Activated gamma-delta T cell treated with Interleukin-2 at 50 U/mL for 16 hours (primary cell): ENCODE results near the gene MAD2L2.

Source experiments
- DNase-seq: peaks from one replicate; pipeline ENCODE4 v3.0.0-alpha.2; 2020

MAD2L2 gene

DNA sequence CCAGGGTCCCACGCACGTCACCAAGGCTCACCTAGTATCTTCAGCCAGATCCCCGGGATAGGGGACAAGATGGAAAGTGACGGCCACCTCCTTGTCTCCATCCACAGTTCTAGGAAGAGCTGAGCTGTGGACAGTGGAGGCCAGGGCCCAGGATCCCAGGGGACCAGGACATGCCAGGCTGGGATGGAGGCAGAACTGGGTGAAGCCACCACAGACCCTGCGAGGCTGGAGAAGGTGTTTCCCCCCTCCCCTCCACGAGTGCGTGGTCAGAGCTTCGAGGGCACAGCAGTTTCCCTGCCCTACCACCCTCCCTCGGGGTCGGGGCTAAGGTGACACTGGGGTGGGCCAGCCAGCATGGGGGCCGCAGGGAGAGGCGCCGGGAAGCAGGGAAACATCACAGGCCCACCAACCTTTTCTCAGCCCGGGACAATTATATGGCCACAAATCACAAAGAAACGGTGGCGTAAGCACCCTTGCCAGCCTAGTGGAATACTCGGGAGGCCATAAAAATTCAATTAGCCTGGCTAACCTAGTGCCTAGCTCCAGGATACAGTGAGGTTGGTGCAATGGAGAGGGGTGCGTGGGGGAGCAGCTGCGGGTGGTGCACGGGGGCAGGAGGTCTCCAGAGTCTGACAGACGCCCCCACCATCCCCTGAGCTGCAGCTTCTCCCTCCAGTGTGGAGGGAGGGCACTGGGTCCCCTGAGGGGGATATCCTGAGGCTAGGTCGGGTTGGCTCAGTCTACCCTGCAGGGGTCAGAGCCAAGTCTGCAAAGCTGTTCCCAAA lies 23.9 kb upstream of the MAD2L2 start:
- DNase-seq: no peak

DNA sequence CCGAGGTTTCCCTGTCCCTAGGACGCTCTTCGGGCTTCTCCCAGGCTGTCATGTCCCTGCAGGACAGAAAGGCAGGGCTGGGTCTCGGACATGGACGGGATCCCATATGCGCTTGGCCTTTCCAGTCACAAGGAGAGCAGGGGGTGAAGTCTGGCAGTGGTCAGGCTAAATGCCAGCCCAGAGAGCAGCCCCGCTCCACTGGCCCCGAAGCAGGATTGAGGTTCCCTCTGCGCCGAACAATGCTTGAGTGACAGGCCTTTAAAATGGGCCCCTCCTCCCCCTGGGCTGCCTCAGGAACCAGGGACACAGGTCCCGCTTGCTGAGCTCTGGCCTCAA lies 23.2 kb upstream of the MAD2L2 start:
- DNase-seq: no peak

DNA sequence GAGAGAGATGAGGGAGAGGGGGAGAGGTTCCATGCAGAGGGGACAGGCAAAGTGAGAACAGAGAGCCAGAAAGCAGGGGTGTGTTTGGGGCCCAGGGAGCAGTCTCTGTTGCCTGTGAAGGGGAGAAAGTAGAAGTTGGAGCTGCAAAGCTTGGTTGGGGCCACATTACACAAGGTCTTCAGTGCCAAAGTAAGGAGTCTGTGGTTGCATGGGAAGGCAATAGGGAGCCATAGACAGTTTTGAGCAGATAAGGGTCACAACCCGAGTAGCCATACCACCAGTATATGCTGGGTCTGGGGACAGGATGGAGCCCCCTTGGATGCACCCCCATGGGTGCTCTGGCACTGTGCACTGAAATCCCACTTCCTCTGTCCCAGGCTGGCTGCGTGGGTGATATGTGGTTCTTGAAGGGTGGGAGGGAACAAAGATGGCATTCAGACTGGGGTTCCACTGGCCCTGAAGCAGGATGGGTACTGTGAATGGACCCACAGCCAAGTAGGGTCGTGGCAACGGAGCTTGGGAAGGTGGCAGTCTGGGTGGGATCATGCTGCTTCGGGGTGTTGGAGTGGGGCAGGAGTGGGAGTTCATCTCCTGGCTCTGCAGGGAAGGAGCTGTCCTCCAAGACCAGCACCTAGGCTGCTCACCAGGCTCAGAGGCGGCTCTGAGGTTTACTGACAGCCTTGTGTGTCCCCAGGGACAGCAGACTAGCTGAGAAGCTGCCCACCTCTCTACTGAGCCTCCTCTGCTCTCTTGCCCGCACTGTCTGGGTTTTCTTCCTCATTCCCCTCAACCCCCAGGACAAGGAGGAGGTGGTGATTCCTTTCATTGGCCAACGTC lies 22.6 kb upstream of the MAD2L2 start:
- no peak for DNase-seq

DNA sequence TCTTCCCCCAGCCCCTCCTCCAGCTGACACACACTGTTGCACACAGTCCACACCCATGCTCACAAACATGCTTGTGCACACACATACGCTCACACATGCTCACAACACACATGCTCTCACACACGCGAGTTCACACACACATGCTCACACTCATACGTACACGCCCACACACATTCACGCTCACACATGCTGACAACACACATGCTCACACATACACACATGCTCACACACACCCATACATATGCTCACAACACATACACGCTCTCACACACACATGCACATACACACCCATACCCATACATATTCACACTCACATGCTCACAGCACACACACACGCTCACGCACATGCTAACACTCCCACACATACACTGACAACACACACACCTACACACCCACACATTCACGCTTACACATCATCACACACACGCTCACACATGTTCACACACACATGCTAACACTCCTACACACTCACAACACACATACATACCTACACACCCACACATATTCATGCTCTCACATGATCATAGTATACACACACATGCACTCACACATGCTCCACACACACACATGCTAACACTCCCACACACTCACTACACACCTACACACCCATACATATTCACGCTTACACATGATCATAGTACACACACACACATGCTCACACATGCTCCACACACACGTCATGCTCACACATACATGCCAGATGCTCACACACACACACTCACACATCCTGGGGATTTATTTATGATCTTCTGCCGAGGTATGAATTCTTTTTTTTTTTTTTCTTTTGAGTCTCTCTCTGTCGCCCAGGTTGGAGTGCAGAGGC lies 21.2 kb upstream of the MAD2L2 start:
- no peak for DNase-seq

DNA sequence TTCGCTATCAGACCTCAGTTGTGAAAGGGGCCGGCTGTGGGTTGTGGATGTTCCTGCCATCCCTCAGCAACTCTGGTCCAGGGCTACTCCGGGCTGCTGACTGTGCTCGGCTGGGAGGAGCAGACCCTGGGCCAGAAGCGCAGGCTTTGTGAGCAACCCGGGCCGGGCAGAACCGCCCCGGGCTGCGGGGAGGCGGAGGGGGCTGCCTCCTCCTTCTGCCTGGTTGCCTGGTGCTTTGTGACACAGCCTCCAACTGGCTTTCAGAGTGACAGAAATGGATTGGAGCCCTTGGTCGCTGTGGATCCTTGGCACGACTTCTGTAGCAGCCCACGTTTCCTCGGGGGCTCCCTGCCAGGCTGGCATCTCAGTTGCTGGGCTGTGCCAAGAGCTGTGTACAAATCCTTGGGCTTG lies 20.6 kb upstream of the MAD2L2 start:
- no peak for DNase-seq

DNA sequence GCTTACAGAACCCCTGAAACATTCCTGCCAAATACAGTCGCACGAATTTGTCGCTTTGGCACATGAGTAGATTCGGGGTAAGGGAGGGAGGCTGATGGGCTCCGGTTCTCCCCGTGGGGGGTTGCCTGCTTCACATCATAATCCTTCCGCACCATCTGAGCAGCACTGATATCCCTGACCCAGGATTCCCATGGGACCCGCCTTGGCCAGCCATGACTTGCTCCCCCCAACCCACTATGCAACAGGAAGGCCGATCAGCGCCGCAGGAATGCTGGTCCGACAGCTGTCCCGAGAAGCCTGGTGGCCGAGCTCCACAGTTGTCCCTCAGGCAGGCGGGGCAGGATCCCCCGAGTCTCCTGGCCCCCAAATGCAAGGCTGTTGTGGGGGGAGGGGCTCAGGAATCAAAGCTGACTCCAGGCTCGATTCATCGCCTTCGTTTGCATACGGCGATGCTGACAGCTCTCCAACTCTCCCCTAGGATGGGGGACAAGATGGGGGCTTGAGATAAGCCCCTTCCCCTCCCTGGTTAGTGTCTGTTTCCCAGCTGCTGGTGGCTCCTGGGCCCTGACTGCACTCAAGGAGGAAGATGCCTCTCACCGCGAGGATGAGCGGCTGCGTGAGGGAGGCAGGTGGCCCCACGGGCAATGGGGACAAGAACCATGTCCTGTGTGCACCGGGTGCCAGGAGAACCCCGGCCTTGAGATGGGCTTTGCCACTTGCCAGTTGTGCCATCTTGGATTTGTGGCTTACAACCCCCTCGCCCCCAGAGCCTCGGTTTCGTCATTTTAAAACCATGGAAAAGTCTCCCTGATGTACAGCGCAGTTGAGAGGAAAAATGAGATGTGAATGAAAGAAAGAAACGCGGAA lies 19.9 kb upstream of the MAD2L2 start:
- DNase-seq: no peak

DNA sequence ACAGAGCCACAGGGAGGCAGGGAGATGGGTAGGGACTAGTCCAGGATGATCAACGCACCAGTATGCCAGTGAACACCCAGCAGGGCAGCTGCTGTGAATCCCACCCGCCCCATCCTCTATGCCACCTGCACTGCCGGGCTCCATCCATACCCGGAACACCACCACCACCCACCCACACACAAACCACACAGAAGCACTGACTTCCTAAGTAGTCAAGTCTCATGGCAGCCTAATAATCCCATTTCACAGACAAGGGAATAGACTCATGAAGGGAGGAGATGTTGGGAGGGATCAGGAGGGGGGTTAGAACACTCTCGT lies 16.9 kb upstream of the MAD2L2 start:
- no peak for DNase-seq

DNA sequence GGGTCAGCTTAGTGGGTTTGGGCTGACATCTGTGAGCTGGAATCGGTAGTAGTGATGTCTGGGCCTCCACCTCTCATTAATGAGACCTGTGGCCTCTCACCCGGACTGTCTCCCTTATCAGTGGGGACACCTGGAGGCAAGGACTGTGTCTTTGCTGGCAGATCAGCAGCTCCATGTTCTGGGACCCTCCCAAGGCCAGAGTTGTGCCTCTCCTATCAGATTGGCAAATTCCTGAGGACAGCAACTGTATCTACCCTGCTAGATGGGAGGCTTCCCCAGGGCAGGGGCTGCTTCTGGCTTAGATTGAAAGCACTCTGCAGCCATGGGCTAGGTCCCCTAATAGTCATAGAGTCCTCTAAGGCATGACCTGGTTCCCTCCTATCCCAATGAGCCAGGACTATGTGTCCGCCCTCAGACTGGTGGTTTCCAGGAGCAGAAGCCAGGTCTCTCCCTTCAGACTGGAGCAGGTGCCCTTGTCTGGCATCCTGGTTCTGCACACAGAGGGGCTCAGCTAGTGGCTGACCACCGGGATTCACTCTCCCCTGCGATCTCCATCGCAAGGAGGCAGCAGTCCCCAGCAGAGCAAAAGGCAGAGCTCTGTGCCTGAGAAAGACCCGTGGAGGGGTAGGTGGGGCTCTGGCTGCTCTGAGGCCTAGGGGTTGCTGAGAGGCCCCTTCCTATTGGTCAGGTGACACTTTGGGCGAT lies 16.4 kb upstream of the MAD2L2 start:
- DNase-seq: no peak

DNA sequence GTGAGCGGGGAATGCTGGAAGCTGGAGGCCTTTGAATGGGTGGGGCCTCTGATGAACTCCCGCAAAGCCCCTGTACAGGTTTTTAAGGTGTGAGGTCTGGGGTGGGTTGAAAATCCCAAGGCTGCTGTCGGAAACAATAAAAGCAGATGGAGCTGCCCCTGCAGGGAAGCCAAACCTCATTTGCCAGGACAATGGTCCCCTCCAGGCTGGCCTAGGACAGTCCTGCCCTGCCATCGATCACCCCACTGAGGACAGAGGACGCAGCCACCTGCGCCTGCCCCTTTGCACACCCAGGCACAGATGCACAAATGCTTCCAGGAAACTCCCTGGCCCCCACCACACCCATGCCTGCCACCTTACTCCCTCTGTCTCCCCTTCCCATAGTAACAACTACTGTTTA lies 14.9 kb upstream of the MAD2L2 start:
- no peak for DNase-seq

DNA sequence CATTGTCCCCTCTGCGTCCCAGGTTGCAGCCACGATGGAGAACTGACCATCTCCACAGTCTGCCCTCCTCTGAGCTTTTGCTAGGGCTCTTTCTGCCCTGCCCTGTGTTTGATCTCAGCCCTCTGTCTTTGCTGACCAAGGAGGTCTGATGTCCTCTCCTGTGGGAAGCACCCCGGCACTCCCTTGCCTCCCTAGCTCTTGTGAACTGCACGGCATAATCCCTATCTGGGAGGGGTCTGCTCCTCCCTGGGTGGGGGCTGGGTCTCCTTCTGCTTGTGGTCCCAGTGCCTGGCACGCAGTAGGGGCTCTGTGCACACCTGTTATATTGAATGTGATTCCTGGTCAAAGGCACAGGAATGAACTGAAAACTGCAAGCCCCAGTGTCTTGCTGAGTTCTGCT lies 13.0 kb upstream of the MAD2L2 start:
- no peak for DNase-seq

DNA sequence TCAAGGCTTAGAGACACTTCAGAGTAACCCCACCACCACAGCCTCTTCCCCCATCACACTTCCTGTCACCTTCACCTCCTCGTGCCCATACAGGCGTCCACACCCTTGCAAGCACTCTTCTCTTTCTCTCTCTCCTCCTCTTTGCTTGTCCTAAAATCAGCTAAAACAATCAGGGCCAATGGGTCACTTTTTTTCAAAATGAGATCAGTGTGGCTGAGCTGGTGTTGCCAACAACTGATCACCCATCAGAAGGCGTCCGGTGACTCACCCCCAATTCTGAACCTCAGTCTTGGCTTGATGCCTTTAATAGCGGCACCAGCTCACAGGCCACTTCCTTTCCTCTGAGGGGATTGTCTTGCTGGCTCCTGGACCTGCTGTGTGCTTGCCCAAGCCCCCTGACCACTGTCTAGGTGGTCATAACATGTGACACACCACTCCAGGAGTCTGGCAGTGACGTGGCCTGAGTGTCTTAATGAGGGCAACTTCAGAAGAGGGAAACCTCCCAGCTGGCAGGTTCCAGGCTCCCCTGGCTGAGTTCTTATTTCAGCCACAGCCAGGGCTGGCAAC lies 12.2 kb upstream of the MAD2L2 start:
- peak; percentile 51 for DNase-seq

DNA sequence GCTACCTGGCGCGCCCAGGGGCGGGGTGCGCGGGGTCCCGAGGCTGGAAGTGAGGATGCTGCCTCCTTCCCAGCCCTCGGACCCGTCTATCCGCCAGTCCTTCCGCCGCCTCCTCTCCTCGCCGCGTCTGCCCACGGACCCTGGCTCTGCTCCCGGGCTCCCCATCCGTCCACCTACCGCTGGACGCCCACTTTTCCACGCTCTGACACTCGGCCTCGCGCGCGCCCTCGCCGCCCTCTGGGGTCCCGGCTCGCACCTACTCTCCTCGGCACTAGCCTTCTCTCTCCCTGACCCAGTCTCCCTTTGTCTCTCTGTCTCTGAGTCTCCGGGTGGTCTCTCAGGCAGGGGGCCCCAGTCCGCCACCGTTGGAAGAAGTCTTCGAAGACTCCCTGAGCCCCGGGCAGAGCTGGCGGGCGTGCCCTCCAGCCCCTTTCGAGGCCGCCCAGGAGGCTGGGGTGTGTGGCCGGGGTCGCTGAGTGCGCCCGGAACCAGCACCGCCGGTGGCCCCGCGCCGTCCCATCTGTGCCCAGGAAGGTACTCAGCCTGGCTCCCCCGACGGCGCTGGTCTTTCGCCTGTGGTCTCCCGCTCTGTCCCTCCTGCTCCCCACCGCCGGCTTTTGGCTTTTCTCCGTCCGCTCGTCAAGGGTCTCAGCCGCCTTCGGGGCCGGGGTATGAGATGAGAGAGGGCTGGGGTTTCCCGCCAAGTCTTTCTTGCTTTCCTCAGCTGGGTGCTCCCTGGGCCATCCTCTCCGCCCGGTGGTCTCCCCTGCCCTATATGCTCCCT lies 11.2 kb upstream of the MAD2L2 start:
- no peak for DNase-seq

DNA sequence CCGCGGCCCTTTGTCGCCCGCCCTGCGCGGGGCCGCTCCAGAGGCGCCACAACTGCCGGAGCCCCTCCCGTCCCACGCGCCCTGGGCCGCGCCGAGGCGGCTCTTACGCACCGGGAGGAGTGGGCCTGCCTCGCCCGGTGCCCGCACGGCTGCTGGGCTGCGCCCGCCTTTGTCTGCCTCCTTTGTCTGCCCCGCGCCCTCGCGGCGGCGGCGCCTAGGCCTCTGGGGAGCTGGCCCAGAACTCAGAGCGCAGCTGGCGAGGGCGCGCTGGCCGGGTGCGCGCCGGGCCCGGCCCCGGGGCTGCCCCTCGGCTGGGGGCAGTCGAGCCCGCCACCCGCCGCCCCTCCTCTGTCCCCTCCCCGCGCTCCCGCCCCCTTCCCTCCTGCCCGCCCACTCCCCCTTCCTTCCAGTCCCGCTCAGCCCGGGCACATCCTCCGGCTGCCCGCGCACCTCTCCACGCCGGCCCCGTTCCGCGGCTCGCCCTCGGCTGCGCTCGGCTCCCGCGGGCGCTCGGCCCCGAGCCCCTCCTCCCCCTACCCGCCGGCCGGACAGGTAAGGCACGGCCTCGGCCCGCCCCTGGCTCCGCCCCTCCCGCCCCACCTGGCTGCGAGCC lies 10.5 kb upstream of the MAD2L2 start, which contains the start of gene DRAXIN:
Gene DRAXIN (plus strand): TSS at position 409 of the 613 bp plus-strand sequence. CDS start 14,549 bp downstream, outside the sequence.
- no peak for DNase-seq

DNA sequence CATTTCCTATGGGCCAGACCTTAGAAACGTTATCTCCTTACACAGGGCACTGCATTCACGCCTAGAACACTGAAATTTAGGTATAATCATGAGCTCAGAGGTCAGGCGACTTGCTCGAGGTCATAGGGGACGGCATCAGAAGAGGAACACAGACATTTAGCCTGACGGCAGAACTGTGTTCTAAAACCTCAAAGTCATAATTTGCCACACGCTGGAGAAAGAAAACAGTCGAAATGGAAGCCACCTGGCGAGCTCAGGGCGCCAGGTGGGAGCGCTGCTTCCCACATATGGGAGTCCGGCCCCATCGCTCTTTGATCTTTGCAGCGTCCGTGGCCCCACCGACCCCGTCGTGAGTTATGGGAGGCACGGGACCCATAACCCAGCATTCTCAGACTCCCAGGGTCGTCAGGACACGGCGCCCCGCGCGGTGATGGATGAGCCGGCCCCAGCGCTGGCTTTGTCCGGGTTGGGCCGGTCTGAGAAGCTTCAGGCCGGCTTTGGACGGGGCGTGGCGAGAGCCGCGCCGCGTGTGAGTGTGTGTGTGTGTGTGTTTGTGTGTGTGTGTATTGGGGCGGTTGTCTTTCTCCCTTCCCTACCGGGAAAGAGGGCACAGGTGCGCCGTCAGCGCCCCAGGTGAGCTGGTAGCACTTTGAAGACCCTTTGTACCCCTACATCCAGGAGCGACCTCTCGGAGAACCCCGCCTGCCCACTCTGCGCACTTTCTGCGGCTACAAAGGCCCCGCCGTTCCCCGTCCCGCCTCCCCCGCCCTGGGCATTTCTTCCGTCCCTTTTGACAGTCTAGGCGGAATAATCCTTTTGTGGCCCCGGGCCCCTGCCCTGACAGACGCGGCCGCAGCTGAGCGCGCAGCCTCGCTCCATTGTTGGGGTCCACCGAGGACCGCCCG lies 9.7 kb upstream of the MAD2L2 start:
- DNase-seq: no peak

DNA sequence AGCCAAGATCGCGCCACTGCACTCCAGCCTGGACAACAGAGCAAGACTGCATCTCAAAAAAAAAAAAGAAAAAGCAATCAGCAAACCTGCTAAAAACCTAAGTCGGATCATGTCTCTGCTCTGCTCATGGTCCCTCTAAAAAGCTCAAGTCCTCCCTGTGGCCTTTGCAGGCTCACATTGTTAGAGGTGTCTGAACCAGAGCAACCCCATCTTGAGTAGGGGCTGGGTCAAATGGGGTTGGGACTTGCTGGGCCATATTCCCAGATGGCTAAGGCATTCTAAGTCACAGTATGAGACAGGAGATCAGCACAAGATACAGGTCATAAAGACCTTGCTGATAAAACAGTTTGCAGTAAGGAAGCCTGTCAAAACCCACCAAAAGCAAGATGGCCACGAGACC lies 7.6 kb upstream of the MAD2L2 start:
- DNase-seq: no peak

DNA sequence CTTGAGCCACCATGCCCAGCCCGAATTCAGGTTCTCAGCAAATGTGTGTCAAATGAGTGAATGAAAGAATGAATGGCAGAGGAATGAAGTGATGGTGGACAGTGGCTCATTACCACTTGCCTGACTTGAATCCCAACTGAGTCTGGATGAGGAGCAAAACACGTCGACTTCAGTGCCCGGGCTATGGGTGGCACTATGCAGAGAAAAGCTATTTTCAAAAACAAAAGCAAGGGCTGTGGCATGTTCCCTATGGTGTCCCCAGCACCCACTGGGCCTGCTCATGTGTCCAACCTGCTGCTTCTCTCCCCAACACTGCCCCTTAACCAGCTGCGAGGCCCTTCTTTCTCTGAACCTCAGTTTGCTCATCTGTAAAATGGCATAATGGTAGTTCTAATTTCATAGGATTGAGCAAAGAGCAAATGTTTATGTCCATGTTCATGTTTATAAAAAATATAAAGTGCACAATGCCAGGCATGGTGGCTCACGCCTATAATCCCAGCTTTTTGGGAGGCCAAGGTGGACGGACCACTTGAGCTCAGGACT lies 4.3 kb upstream of the MAD2L2 start:
- no peak for DNase-seq

DNA sequence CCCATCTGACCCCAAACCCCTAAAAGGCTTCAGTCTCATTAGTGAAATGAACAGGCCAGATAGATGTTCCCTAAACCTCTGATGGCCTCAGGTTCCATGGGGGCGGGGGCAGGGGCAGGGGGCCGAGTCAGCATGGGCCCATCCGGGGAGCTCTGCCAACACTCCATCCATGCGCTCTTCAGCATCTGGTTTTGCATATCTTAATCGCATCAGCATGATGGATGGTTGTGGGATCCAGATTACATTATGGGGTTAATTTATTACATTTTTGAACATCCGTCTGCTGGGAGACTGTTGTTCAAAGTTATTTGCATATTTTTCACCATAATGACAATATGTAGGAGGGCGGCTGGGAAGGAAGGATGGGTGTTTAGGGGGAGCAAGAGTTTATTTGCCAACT lies 3.1 kb upstream of the MAD2L2 start:
- DNase-seq: no peak

DNA sequence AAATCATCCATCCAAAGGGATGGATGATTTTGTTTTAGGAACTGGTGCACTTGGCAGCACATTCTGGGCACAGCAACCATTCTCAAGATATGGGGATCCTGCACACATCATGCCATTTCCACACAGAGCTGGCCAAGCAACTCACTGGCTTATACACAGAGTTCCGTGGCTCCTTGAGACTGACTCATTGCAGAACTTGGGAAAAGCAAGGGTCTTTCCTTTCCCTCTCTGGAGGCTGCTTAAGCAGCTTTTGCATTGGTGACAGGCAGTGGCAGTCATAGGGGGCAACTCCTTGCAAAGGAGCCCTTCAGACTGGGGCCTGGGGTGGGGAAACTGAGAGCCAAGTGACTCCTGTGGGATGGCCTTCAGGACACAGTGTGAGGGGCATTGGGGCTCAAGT lies 1.9 kb upstream of the MAD2L2 start:
- DNase-seq: no peak

DNA sequence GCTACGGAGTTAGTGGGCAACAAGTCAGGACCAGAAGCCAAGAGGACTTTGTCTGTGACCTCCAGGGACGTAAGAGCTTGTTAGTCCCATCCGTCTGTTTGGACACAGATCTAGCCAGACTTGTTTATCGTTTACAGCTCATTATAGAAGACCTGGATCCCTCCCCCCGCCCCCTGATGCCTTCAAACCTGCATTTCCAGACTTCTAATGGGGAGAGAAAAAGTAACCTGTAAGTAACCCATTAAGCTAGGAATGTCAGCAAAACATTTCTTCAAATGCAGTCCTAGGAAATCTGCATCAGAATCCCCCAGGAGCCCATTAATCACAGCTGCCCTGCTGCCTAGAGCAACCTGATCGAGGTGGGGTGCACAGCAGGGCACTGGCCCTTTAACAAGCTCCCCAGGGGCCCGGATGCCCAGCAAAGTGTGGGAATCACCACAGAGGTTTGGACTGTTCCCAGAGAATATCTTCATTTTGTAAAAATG lies 1.4 kb upstream of the MAD2L2 start:
- no peak for DNase-seq
